ENCODE results near the gene PDE7B.

PDE7B gene

DNA sequence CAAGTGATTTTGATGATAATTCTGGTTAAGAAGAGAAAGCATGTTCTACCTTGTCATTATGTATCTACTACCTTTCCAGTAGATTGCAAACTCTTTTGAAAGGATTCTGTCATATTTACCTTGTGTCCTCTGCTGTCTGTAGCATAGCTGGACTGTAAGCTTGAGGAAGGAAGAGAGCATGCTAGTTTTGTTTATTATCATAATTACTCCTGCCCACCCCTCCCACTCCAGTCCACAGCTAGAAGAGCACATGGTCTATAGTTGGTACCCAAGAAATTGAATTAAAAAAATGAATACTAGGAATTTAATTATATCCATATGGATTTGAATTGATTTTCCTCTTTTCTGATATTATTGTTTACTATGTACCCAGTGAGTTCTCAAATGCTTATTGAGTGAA is 40.2 kb downstream of the PDE7B start:
- DNase-seq: no peak

- no peak for DNase-seq
Observed at GRCh38 chr6:135895231-135895911, 43.9 kb downstream of the PDE7B start.

GRCh38 chr6:135897087-135897486 is 45.6 kb downstream of the PDE7B start:
- DNase-seq: no peak

DNA sequence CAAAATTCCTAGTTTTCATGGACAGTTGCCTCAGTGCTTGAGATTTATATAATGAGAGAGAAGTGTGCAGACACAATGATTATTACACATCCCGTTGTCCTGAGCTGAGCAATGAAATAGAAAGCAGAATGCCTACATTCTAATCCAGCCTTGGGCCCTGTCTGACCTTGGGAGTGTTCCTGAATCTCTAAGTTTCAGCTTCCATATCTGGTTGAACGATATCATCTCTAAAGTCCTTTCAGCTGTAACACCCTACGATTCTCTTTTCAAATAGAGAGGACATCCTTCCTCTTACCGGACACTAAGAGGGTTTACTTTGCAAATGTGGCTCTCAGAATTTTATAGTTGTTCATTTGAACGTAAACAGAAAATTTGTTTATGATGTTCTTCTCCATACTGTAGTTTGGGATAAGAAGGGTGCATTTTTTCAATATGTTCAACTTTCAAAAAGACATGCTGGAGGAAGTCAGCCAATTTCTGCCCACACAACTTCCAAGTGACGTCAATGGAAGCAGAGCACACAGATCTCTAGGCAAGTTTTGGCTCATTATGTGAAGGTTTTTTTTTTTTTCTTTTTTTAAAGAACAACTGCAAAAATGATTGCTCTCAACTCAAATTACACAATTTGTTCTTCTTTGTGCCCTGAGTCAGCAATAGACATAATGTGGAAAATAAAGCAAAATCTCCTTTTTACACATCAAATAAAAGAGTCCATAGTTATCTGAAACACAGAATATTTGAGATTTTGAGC is 50.4 kb downstream of the PDE7B start:
- no peak for DNase-seq

GRCh38 chr6:135902756-135903331 is 51.3 kb downstream of the PDE7B start:
- no peak for DNase-seq

DNA sequence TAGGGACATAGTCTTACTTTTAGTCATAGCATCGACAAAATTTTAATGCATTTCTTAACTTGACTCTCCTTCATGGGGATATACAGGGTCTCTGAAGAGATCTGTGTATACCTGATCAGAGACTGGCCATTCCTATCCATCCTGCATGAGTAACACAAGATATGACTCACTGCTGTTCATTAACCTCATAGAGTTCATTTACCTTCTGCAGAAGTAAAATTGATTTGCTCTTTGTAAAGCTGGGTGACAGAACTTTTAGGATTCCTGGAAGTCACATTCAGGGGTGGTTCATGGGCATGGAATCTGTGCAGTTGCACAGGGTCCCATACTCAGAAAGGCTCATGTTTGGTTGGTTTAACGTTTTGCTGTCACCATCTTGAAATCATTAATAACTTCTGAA is 53.2 kb downstream of the PDE7B start:
- DNase-seq: no peak

GRCh38 chr6:135905604-135906300 is 54.3 kb downstream of the PDE7B start:
- DNase-seq: no peak

GRCh38 chr6:135906542-135906941 is 55.0 kb downstream of the PDE7B start:
- DNase-seq: no peak

GRCh38 chr6:135906972-135907465 is 55.5 kb downstream of the PDE7B start:
- no peak for DNase-seq

- peak; percentile 16 for DNase-seq
Observed at GRCh38 chr6:135909737-135910387, 58.4 kb downstream of the PDE7B start.

DNA sequence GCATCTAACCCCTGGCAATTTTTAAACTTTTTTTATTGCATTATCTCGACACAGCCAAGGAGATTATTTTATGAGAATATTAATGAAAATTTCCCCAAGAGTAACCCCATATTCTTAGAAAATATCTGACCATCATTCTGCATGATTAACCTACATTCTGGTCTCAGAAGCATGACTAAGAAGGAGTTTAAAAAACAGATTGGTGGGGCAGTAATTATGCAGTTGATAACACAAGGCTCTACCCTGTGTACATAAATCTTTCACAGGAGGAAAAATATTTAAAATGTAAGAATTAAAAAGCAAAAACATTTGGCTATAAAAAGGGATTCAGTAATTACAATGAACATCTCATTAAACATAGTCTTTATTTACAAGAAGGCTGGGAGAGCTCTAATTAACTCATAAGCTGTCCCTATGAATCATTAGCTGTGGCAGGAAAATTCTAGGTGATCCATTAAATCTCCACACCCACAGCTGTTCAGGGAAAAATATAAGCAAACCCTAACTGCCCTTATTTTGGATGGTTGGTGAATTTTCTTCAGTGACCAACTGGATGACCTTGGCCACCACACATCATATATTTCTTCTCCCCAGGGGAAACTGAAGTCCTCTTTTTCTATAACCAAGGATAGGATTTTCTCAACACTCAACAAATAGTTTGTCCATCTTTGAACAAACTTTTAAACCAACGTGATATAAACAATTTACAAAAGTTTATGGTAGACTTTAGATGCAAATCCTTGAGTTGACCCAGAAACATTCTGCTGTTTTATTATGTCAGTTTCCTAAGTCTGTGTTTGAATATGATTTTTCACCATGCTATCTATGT is 59.5 kb downstream of the PDE7B start:
- DNase-seq: no peak

DNA sequence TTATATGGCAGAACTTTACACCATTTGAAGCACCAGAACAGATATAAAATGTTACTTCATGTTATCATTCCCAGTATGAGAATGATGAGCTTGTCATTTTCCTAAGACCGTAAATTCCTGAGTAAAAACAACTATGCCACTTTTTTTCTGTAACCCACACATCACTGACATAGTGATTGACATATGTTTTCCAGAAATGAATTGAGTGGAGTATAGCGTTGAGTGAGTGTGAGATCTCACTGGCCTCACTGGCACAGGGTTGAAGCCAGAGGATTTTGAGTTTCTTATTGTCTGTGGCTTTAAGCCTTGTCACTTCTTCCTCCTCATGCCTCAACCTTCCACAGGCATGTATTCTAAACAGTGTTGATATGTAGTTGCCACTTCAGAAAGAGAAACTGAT is 62.3 kb downstream of the PDE7B start:
- no peak for DNase-seq

- no peak for DNase-seq
Observed at GRCh38 chr6:135919026-135919425, 67.5 kb downstream of the PDE7B start.

GRCh38 chr6:135920689-135921088 is 69.2 kb downstream of the PDE7B start:
- DNase-seq: no peak

- no peak for DNase-seq
Observed at GRCh38 chr6:135921188-135921587, 69.7 kb downstream of the PDE7B start.

GRCh38 chr6:135922174-135922573 is 70.7 kb downstream of the PDE7B start:
- no peak for DNase-seq

GRCh38 chr6:135922746-135923145 is 71.2 kb downstream of the PDE7B start:
- no peak for DNase-seq

- DNase-seq: no peak
Observed at GRCh38 chr6:135932651-135933050, 81.2 kb downstream of the PDE7B start.

GRCh38 chr6:135935941-135936601 is 84.6 kb downstream of the PDE7B start:
- no peak for DNase-seq

- DNase-seq: no peak
Observed at GRCh38 chr6:135936606-135937005, 85.1 kb downstream of the PDE7B start.

DNA sequence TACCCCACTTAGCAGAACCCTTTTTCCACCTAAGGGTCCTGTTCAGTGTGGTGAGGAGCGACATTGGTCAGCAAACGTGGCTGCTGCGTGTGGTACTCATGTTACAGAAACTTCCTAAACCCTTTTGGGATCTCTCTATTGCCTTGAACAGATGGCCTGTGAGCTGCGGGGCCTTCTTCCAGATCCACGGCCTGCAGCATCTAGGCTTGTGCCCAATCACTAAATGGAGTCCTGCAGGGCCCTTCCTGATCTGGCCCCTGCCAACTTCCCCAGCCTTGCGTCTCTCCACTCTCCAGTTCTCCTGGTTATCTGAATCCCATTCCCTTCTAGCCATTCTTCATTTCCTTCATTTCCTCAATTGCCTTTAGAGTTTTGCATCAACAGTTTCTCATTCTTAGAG is 85.6 kb downstream of the PDE7B start:
- no peak for DNase-seq
